GM12872 (cell line): ENCODE data around the gene TINAG.

Experiments
- TF ChIP-seq, protein P1 (sequence below): IDR thresholded peaks from 3 replicates; pipeline ENCODE4 v1.5.1; 2011; ENCODE audit warnings: low read depth, mild to moderate bottlenecking, low read length, moderate library complexity; ENCODE audit not compliant: insufficient read depth

Gene TINAG

DNA sequence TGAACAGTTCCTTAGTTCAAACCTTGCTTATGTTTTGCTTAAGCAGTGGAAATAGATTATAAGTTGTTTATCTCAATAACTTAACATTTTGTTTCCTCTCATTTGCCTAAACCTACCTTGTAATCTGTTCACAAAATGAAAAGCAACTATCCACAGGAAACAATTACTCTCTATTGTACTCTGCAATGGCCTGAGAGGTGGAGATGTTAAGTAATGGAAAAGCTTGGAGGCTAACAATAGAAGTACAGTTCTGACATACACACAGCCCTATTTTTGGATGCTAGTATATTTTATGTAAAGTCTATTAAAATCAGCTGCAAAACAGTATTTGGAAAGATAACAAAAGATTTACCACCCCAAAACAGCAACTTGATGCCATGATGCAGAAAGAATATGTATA, 82.1 kb downstream of the TINAG start:
- TF ChIP-seq, protein P1, sequence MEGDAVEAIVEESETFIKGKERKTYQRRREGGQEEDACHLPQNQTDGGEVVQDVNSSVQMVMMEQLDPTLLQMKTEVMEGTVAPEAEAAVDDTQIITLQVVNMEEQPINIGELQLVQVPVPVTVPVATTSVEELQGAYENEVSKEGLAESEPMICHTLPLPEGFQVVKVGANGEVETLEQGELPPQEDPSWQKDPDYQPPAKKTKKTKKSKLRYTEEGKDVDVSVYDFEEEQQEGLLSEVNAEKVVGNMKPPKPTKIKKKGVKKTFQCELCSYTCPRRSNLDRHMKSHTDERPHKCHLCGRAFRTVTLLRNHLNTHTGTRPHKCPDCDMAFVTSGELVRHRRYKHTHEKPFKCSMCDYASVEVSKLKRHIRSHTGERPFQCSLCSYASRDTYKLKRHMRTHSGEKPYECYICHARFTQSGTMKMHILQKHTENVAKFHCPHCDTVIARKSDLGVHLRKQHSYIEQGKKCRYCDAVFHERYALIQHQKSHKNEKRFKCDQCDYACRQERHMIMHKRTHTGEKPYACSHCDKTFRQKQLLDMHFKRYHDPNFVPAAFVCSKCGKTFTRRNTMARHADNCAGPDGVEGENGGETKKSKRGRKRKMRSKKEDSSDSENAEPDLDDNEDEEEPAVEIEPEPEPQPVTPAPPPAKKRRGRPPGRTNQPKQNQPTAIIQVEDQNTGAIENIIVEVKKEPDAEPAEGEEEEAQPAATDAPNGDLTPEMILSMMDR, result no peak

DNA sequence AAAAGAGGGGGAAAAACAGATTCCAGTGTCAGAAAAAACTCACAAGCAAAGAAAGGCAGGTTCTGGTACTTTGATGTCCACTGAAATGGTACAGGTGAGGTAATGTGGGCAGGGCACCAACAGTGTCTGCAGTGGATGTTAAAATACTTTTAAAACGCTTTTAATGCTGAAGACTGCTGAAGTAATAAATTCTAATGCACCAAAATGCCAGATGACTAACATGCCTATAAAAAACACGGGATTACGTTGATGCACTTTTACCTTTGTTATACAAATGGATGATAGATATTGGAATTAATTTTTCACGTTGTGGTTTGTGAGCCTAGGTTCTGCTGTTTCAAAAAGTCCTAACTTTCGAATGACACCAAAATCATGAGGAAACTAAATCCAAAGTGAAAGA, 83.3 kb downstream of the TINAG start:
- TF ChIP-seq, protein P1, result no peak

DNA sequence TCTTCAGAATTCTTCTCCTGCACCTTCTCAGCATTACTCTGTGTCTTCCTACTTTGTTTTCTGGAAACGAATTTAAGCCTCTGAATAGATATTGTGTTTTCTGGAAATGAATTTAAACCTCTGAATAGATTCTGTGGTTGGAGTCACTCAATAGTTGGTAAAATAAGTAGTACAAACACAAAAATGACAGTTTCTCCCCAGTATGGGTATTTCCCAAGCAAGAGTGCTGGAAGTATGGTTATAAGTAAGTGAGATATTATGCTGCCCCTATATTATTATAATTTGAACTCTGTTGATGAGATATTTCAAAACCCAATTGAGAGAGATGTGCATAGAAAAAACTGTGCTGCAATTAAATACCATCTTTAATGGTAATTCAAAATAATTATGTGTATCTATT, 94.9 kb downstream of the TINAG start:
- TF ChIP-seq, protein P1, result no peak

DNA sequence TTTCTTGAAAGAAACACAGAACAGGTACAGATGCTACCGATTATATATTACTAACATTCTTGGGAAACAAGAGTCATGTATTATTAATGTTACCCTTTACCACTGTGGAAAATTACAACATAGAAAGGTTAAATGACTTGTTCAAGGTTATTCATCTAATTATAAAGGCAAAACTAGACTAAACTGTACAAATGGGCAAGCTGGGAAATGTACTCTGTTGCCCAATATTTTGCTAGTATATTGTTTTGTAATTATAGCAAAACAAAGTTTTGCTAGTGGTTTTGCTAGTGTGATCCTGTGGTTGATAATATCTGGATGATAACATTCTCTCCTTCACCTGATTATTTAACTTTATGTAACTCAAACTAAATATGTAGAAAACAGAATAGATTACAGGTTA, 96.5 kb downstream of the TINAG start:
- TF ChIP-seq, protein P1, result no peak

DNA sequence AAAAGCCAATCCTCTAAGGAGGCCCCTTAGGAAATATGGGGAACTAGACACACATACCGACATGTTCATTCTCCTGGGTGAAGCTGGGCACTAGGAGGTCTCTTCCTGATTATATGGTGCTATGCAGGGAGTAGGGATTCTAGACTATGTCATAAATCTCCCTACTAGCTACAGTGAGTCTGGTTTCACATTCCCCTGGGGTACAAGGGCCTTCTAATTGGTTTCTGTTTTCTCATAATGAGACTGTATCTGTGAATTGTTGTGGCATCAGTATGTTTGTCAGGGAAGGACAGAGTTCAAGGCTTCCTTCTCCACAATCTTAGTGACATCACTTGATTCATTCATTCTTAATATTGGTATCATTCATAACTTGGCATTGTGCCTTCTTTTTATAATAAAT, 103.5 kb downstream of the TINAG start:
- TF ChIP-seq, protein P1, result no peak

DNA sequence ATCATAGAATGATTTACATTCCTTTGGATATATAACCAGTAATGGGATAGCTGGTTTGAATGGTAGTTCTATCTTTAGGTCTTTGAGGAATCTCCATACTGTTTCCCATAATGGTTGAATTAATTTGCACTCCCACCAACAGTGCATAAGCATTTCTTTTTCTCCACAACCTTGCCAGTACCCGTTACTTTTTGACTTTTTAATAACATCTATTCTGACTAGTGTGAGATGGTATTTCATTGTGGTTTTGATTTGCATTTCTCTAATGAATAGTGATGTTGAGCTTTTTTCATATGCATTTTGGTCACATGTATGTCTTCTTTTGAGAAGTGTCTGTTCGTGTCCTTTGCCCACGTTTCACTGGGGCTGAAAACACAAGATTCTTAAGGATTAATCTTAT, 107.3 kb downstream of the TINAG start:
- TF ChIP-seq, protein P1, result no peak

DNA sequence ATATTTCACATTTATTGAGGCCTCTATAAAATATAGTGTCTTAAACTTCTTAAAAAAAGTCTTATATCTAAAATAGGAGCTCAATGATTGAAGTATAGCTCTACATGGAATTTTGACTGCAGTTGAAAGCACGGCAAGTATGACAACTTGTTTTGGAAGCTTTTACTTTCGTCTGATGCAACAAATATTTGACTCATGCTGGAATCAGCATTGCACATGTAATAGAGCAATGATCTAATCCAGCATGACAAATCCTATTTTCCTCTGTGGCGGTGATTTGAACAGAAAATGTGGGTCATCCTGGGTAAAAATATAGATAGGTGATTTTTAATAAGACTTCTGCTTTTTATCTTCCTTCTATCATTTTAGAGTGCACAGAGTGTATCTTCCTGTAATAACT, 111.6 kb downstream of the TINAG start:
- TF ChIP-seq, protein P1, result no peak

DNA sequence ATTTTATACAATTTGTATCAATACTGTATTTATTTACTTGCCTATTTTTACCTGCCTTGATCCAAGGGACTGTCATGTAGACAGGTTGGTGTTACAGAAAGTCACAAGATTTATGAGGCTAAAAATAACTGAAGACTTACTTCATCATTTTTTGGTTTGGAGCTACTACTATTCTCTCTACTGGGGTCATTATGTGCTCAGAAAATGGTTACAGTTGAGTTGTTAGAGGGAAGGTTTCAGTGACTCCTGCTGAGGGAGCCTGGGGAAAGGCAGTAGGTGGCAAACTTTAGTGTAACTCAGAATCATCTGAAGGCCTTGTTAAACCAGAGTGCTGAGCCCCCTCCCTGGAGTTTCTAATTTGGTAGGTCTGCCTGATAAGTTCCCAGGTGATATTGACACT, 118.8 kb downstream of the TINAG start:
- TF ChIP-seq, protein P1, result no peak
